CD4-positive, alpha-beta T cell (primary cell): Measurements from ENCODE around the gene SYT2. TPM values are rescaled to one million over a fixed set of nuclear protein-coding genes. Genes with fewer than 3 reads are reported as not detected.

Experiments
- ATAC-seq: fragments of 200-7000 bp; cut with Tn5 transposase; one replicate; pipeline ENCODE4 v1.10.0; 2022; ENCODE audit warnings: mild to moderate bottlenecking; ENCODE audit not compliant: poor library complexity
- CTCF ChIA-PET: fragments of 350-600 bp; sonication (Branson Sonifier 250); formaldehyde crosslinking; loops from one replicate; lab custom pipeline; 2021; ENCODE audit warnings: antibody characterized with exemption, inconsistent platforms; lab: Charles Lee
- POLR2A ChIA-PET: fragments of 350-600 bp; sonication (Branson Sonifier 250); formaldehyde crosslinking; loops from one replicate; lab custom pipeline; 2021; ENCODE audit warnings: antibody characterized with exemption, inconsistent platforms; lab: Charles Lee
- DNase-seq, 14 experiments: peaks; one replicate each; pipeline ENCODE4 v3.0.0-alpha.2; 2013 to 2020; ENCODE audit warnings: mixed read lengths in 2 of 14
- H3K27ac ChIP-seq, 2 donors: one replicate each; pipeline versions ENCODE4 v1.5.1 to v1.7.0; 2013; ENCODE audit warnings: low read length in 2 of 2, low read depth in 1 of 2, mild to moderate bottlenecking in 1 of 2
- H3K27me3 ChIP-seq, 2 experiments: 1 replicate in 1 of 2; 2 replicates in 1 of 2; pipeline versions ENCODE4 v1.6.1 to v1.7.0; 2013; ENCODE audit warnings: low read length in 2 of 2, control low read depth in 1 of 2, mild to moderate bottlenecking in 1 of 2, moderate library complexity in 1 of 2; ENCODE audit not compliant: insufficient read depth in 2 of 2, control insufficient read depth in 1 of 2
- H3K36me3 ChIP-seq: one replicate; pipeline ENCODE4 v1.6.1; 2013; ENCODE audit warnings: low read length, control low read depth; ENCODE audit not compliant: insufficient read depth
- H3K4me1 ChIP-seq: one replicate; pipeline ENCODE4 v1.6.1; 2013; ENCODE audit warnings: low read length, control low read depth; ENCODE audit not compliant: insufficient read depth
- H3K4me3 ChIP-seq: one replicate; pipeline ENCODE4 v1.5.1; 2013; ENCODE audit warnings: mild to moderate bottlenecking, low read length, moderate library complexity
- H3K9me3 ChIP-seq, 2 experiments: 1 replicate in 1 of 2; 2 replicates in 1 of 2; pipeline versions ENCODE4 v1.6.1 to v1.7.0; 2013; ENCODE audit warnings: low read length in 2 of 2, mild to moderate bottlenecking in 2 of 2, control low read depth in 1 of 2, moderate library complexity in 1 of 2; ENCODE audit not compliant: control insufficient read depth in 1 of 2, insufficient read depth in 1 of 2
- H3K27ac Mint-ChIP-seq: one replicate; pipeline ENCODE4 v1.8.0; 2020; ENCODE audit warnings: mixed read lengths
- H3K27me3 Mint-ChIP-seq: one replicate; pipeline ENCODE4 v1.8.0; 2021; ENCODE audit warnings: mixed read lengths
- H3K36me3 Mint-ChIP-seq: one replicate; pipeline ENCODE4 v1.8.0; 2021; ENCODE audit warnings: low read depth, mixed read lengths
- H3K4me1 Mint-ChIP-seq: one replicate; pipeline ENCODE4 v1.8.0; 2021; ENCODE audit warnings: low read depth, mixed read lengths
- H3K4me3 Mint-ChIP-seq: one replicate; pipeline ENCODE4 v1.8.0; 2020; ENCODE audit warnings: mild to moderate bottlenecking, mixed read lengths
- H3K9me3 Mint-ChIP-seq: one replicate; pipeline ENCODE4 v1.8.0; 2020; ENCODE audit warnings: mixed read lengths
- intact Hi-C, 2 experiments: fragments of 100-400 bp; cut with DNase I in 1 of 2; cut with micrococcal nuclease in 1 of 2; formaldehyde crosslinking; loops; one replicate each; pipeline versions ENCODE4 v1.15.1 to v1.9.0; 2023 to 2025; cut with DNase I, micrococcal nuclease
- total RNA-seq, 174 experiments: library from RNA in 2 of 174; stranded (reverse) in 2 of 174; gene quantifications; one replicate each; pipeline ENCODE4 v1.2.3 and lab custom pipeline; 2021 to 2026
- TF ChIP-seq, protein P1 (sequence below): fragments of 200-600 bp; IDR thresholded peaks from one replicate; pipeline ENCODE4 v1.8.0; 2022; ENCODE audit warnings: antibody characterized with exemption, mild to moderate bottlenecking

Gene SYT2
- total RNA-seq, 2 experiments from 2014 or later, result not detected

DNA sequence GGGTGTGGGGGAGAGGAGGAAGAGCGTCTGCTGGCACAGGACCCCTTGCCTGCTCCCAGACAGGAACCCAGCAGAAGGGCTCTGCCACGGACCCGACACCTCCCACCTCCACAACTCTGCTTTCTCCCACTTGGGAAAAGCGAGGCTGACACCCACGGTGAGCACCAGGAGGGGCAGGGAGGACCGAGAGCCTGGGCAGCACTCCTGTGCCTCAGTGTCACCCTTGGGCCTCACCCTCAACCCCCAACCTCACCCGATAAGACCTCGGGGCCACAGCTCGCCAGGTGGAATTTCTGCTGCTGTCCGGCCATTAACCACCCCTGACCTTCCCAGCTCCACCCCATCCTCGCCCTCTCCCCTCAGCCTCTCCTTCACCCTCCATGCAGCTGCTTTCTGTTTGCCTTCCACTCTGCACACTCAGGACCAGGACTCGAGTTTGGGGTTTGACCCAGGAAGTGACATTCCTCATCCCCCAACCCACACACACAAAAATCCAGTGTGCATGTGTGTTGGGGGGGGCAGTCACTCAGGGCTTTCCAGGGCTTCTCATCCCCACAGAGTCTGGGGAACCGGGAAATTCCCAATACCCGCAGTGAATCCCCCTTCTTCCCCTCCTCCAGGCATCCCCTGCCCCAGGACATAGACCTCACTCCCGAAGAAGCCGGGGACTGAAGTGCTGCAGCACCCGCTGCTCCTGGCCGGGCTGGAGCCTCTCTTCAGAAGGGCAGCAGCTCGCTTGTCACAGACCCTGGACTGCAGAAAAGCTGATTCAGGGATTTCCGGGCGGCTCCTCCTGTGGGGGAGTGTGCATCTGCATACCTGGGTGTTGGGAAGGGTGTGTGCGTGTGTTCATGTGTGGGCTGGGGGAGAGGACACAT lies 65.8 kb downstream of the SYT2 start:
- Mint-ChIP-seq H3K4me3 (peak overlapping the region; percentile 51), H3K27ac (no peak overlapping the region), H3K27me3 (peaks cover 92% of the 10 kb centered on the region), H3K9me3 (no peaks in the 10 kb centered on the region), H3K4me1 (peaks cover 44% of the 10 kb centered on the region), H3K36me3 (no peaks in the 10 kb centered on the region)
- Histone ChIP-seq H3K4me1 (peaks cover 33% of the 10 kb centered on the region), H3K4me3 (peak overlapping the region; percentile 48), H3K27me3 (peaks cover 44 to 66% of the 10 kb centered on the region in 2 experiments), H3K27ac (no peak overlapping the region), H3K36me3 (no peaks in the 10 kb centered on the region), H3K9me3 (peaks cover 0 to 12% of the 10 kb centered on the region in 2 experiments)
- ChIA-PET POLR2A (interaction anchor here (1.2 kb wide), 1 partner anchor 15 kb away, joined by 3 read pairs; no protein-coding TSS in a partner anchor), CTCF (no interaction called here)
- intact Hi-C loops, result no loop called here
- DNase-seq (no peak), ATAC-seq (peak; percentile 12)
- TF ChIP-seq, protein P1, sequence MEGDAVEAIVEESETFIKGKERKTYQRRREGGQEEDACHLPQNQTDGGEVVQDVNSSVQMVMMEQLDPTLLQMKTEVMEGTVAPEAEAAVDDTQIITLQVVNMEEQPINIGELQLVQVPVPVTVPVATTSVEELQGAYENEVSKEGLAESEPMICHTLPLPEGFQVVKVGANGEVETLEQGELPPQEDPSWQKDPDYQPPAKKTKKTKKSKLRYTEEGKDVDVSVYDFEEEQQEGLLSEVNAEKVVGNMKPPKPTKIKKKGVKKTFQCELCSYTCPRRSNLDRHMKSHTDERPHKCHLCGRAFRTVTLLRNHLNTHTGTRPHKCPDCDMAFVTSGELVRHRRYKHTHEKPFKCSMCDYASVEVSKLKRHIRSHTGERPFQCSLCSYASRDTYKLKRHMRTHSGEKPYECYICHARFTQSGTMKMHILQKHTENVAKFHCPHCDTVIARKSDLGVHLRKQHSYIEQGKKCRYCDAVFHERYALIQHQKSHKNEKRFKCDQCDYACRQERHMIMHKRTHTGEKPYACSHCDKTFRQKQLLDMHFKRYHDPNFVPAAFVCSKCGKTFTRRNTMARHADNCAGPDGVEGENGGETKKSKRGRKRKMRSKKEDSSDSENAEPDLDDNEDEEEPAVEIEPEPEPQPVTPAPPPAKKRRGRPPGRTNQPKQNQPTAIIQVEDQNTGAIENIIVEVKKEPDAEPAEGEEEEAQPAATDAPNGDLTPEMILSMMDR, result no peak

DNA sequence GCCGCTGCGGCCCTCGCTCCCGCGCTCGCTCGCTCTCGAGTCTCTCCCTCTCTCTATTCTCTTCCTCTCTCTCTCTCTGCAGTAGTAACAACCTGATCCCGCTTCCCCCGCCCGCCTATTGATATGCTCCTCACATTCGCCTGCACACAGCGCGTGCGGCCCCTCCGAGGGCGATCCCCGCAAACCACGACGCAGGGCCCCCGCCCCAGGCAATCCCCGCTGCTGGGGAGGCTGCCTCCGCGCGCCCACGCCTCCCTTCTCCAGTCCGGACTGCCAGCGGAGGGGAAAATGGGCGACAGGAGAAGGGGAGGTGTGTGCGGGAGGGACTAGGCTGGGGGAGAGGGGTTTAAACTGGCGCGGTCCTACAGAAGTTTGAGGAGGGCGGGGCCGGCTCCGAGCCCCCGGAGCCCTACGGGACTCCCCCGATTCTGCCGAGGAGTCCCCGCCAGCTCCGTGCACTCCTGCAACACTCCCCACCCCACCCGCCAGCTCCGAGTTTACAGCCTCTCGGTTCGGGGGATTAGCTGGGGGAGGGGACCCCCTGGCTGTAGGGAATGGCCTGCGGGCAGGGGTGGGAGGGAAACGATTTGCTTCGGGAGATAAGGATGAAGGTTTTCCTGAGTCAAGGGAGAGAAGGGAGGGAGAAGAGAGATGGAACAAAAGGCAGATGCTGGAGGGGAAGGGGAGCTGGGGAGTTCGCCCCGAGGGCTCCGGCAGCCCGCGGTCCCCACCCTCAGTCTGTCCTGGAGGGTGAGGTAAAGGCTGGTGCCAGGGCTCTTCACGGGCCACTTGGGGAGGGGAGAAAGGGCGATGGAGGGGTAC lies 66.6 kb downstream of the SYT2 start:
- CTCF ChIA-PET, result no interaction called here
- no peak overlapping the region for H3K27ac ChIP-seq
- TF ChIP-seq, protein P1, result no peak
- POLR2A ChIA-PET, result interaction anchor here (1.2 kb wide), 1 partner anchor 14 kb away, joined by 3 read pairs; no protein-coding TSS in a partner anchor
- no peaks in the 10 kb centered on the region for H3K36me3 ChIP-seq
- H3K27me3 Mint-ChIP-seq, result peaks cover 92% of the 10 kb centered on the region
- H3K4me1 ChIP-seq, result peaks cover 33% of the 10 kb centered on the region
- H3K36me3 Mint-ChIP-seq, result no peaks in the 10 kb centered on the region
- peak overlapping the region; percentile 68 for H3K4me3 Mint-ChIP-seq
- ATAC-seq (peak; percentile 50), DNase-seq (peak in 3 of 14 experiments; percentile 24 to 39 (median 37))
- intact Hi-C loops, result no loop called here
- peaks cover 51 to 74% of the 10 kb centered on the region in 2 experiments for H3K27me3 ChIP-seq
- H3K4me1 Mint-ChIP-seq, result peaks cover 44% of the 10 kb centered on the region
- no peaks in the 10 kb centered on the region for H3K9me3 Mint-ChIP-seq
- peak overlapping the region; percentile 48 for H3K4me3 ChIP-seq
- H3K9me3 ChIP-seq, result peaks cover 0 to 12% of the 10 kb centered on the region in 2 experiments
- no peak overlapping the region for H3K27ac Mint-ChIP-seq

GRCh38 chr1:202642619-202643291 lies 67.5 kb downstream of the SYT2 start:
- Mint-ChIP-seq H3K4me3 (peak overlapping the region; percentile 52), H3K36me3 (no peaks in the 10 kb centered on the region), H3K9me3 (no peaks in the 10 kb centered on the region), H3K27ac (no peak overlapping the region), H3K4me1 (peaks cover 44% of the 10 kb centered on the region), H3K27me3 (peaks cover 95% of the 10 kb centered on the region)
- H3K27ac ChIP-seq, result no peak overlapping the region
- DNase-seq, result no peak
- peak overlapping the region; percentile 48 for H3K4me3 ChIP-seq
- ATAC-seq, result peak; percentile 35
- CTCF ChIA-PET, result no interaction called here
- POLR2A ChIA-PET, result no interaction called here
- intact Hi-C loops, result no loop called here
- H3K27me3 ChIP-seq, result peaks cover 53 to 75% of the 10 kb centered on the region in 2 experiments
- TF ChIP-seq, protein P1, result no peak
- H3K4me1 ChIP-seq, result peaks cover 33% of the 10 kb centered on the region
- H3K36me3 ChIP-seq, result no peaks in the 10 kb centered on the region
- H3K9me3 ChIP-seq, result peaks cover 0 to 12% of the 10 kb centered on the region in 2 experiments
